Activated CD8-positive, alpha-beta memory T cell treated with anti-CD3 and anti-CD28 coated beads, Interleukin-2, amount 50 U/mL, for 24 hours (primary cell): ENCODE results near the gene CYP4X1.
"Not testable (repeated sequence)": the region's sequence is repeated elsewhere in the genome, so short reads cannot be mapped to it uniquely, and the experiment has no call there.

Experiments used
- DNase-seq: peaks from one replicate; pipeline ENCODE4 v3.0.0-alpha.2; 2020; ENCODE audit errors: extremely low read depth

The CYP4X1 gene

GRCh38 chr1:47069080-47069479 is 45.6 kb downstream of the CYP4X1 start:
- not testable (repeated sequence) for DNase-seq

- DNase-seq: not testable (repeated sequence)
Observed at GRCh38 chr1:47069509-47069908, 46.0 kb downstream of the CYP4X1 start.

DNA sequence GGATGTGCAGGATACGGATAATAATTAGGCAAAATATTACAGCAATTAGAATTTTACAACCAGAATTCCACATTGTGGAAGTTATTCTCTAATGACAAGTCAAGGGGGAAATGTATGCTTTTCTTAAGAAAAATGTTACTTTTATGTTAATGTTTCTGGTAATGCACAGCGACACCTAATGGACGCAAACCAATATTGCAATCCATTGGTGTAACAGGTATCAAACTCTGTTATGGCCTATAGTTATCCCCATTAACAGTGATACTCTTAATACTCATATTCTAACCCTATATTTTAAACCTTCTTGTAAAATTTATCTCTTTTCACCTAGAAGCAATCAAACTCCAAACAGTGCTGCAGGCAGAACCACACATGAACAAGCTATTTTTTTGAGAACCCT is 65.9 kb downstream of the CYP4X1 start:
- not testable (repeated sequence) for DNase-seq

- not testable (repeated sequence) for DNase-seq
Observed at GRCh38 chr1:47091476-47091875, 68.0 kb downstream of the CYP4X1 start.
